GM12865 (cell line): ENCODE measurements around the gene STAT5B.

Source experiments
- DNase-seq: peaks from one replicate; pipeline ENCODE4 v3.0.0; 2010; ENCODE audit warnings: low read depth
- H3K4me3 ChIP-seq: 2 replicates; pipeline ENCODE4 v1.5.1; 2011; ENCODE audit warnings: mild to moderate bottlenecking, low read depth, low read length, control low read depth
- CTCF ChIP-seq: IDR thresholded peaks from 2 replicates; pipeline ENCODE4 v1.5.1; 2011; ENCODE audit warnings: low read length, control low read depth, low read depth, inconsistent platforms; ENCODE audit not compliant: insufficient read depth; ENCODE audit errors: missing control alignments

STAT5B gene

DNA sequence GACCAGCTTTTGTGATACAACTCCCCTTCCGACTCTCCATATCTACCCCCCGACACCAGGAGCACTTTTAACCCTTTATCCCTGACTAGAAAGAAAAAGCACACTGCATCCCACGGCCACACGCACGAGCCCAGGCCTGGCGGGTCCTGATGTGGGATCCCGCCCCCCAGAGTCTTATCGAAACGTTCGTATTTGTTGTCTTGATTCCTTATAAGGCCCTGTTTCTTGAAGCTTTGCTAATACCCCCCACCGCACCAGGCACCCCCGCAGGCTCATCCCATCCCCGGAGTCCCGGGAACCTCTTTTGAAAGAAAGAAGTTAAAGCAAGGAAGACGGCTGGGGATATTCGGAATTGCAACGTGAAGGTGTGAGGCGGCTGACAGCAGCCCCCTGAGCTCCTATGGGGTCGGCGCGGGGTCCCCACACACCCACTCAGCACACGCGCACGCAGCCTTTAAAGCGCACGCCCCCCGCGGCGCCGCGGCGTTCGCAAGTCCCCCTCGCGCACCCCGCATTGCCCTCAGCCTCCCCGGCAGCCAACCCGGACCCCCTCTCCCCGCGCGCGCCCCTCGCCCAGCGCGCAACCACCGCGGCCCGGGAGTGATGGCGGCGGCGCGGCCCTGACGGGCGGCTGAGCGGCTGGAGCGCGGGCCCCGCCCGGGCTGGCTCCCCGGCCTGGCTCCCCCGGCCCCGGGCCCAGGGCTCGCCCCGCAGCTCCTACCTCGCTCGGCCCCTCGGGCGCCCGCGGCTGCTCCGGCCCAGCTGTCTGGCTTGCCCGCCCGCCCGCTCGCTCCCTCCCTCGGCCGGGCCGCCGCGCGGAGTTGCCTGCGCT is 448 bp downstream of the STAT5B start:
- TF ChIP-seq CTCF, result no peak
- DNase-seq, result peak; percentile 39
- H3K4me3 ChIP-seq, result peak overlapping the region; percentile 94

DNA sequence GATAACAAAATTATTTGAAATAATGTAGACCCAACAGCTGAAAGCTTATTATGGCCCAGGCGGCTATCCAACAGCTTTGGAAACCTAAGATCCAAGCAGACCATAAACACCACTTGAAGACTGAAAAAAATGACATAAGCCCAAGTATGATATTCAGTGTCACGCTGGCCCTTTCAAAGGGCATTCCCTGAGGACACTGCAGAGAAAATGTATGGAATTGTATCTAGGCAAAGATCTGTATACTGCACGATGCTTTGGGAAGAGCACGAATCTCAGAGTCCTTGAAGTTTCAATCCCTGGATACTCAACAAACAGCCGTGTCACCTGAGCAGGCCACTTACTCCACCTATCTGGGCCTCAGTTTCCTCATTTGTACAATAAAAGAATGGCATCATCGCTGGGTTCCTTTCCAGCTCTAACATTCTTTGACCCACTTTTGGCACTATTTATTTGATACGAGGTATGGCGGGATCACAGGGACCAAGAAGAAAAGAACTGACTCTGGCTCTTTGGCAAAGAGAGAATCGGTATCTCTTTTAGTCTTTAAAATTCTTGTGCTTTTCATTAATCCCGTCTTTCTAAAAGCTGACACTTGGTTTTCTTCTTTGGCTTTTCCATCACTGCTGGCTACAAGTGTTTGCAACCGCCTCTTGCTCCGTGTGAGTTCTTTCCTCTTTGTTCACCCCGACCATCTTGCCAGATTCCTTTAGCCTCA is 1.2 kb downstream of the STAT5B start:
- H3K4me3 ChIP-seq, result peak overlapping the region; percentile 94
- DNase-seq, result no peak
- no peak for TF ChIP-seq CTCF

DNA sequence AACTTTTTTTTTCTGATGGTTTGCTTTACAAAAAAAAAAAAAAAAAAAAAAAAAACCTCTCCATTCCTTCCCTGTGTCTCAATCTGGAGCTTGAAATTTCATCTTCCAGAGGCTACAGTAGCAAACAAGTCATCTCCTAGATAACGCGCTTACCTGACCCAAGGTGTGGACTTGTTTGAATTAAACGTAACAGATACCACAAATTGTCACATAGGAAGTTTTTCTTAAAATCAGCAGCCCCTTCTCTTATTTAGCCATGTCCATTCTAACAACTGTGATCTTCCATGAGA is 2.0 kb downstream of the STAT5B start:
- DNase-seq, result no peak
- H3K4me3 ChIP-seq, result peak overlapping the region; percentile 94
- TF ChIP-seq CTCF, result no peak

GRCh38 chr17:42273474-42274252 is 2.5 kb downstream of the STAT5B start:
- H3K4me3 ChIP-seq, result peak overlapping the region; percentile 28

GRCh38 chr17:42272162-42272907 is 3.9 kb downstream of the STAT5B start:
- no peak for TF ChIP-seq CTCF
- DNase-seq, result no peak
- H3K4me3 ChIP-seq, result no peak overlapping the region

More at GRCh38 chr17:42273474-42274252, 2.5 kb downstream of the STAT5B start:
- DNase-seq, result no peak
- no peak for TF ChIP-seq CTCF

- no peak for DNase-seq
- TF ChIP-seq CTCF, result no peak
- H3K4me3 ChIP-seq, result no peak overlapping the region
Measured at GRCh38 chr17:42271779-42272035, 4.5 kb downstream of the STAT5B start.
